NCI-H748 (cell line): ENCODE measurements around the gene ANO5.

Source experiments
- DNase-seq: peaks from one replicate; lab custom pipeline; 2025; ENCODE audit not compliant: unreplicated experiment; lab: John Stamatoyannopoulos, UW

ANO5 gene

DNA sequence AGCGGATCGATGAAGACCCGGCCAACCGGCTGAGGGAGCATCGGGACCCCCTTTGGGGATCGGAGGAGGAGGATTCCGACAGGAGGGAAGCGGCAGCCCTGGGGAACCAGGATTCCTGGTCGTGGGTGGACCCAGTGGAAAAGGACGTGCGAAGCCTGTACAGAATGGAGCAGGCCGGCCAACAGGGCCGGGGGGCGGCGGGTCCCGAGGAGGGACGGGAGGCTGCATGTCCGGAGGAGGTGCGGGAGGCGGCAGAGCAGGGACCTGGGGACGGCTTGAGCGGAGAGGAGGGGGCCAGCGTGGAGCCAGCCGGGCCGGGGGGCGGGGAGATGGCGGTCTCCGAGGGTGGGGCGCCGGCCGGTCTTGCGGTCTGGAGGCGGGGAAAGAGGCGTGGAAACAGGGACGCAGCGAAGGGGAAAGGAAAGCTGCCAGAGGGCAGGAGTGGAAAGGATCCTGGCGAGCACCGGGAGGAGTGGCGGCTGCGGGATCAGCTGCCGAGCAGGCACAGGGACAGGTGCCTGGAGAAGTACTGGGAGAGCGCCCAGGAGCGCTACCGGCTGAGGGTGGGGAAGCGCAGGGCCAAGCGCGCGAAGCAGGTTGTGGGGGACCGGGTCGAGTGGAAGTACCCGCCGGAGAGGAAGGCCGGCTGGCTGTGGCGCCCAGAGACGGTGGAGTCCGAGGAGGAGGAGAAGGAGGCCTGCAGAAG is at the start of gene ANO5:
ANO5 (plus strand) TSS at position 444 of the 706 bp plus-strand sequence. CDS start 408 bp downstream, outside the sequence.
- DNase-seq, result peak; percentile 62

- no peak for DNase-seq
Measured at GRCh38 chr11:22151649-22152197, 41.2 kb upstream of the ANO5 start.

DNA sequence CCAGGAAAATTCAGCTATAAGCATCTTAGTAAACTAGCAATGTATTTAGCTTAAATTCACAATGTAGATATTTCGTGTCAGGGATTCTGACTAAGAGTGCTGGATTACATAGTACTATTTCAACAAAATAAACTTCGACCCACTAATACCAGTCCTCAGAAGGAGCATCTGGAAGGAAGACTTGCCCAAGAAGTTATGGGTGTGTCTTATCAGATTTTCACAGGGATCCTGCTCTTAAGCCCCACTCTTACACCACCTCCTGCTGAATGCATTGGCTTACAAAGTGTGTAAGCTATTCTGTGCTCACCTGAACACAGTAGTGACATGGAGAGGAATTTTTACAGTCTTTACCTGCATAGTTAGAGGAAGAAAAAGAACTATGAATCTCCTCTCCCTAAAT is 35.4 kb upstream of the ANO5 start:
- no peak for DNase-seq

- no peak for DNase-seq
Measured at GRCh38 chr11:22161489-22161888, 31.4 kb upstream of the ANO5 start.

- no peak for DNase-seq
Measured at GRCh38 chr11:22162756-22163155, 30.1 kb upstream of the ANO5 start.

DNA sequence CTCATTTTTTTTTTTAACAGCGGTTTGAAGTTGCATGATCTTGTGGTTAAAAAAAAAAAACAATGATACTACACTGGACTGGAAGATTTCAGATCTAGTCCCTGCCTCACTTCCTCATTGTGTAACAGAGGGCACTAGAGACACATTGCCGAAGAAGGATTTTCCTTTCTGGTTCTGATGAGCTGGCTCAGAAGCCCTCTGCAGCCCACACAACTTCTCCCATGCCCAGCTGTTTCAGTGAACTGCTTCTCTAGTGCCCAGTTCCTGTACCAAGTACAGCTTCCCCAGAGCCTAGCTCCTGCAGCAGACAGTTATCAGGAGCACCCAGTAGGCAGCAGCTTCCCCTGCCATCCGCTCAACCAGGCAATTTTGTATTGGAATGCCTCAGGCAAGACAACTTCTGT is 29.5 kb upstream of the ANO5 start:
- no peak for DNase-seq

DNA sequence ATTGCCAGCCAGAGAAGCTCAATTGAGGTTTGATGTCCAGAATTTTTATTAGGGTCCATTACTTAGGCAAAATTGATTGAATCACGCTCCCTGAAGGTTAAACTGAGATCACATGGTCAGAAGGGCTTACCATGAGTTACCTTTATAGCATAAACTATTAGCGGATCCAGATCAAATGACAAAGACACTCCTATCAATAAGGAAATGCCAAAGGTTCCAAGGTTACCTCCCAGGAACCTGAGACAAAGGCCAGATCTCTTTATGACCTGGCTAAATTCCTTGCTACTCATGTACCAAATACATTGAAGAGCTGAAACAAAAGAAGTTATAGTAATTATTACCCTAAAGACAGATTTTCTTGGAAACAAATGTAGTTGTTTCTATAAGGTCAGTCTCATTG is 27.8 kb upstream of the ANO5 start:
- no peak for DNase-seq

- DNase-seq, result no peak
Measured at GRCh38 chr11:22165759-22166513, 26.9 kb upstream of the ANO5 start.

GRCh38 chr11:22169833-22170232 is 23.1 kb upstream of the ANO5 start:
- DNase-seq, result peak; percentile 10

GRCh38 chr11:22173532-22173931 is 19.4 kb upstream of the ANO5 start:
- DNase-seq, result no peak

GRCh38 chr11:22177186-22177585 is 15.7 kb upstream of the ANO5 start:
- no peak for DNase-seq

GRCh38 chr11:22179626-22180025 is 13.3 kb upstream of the ANO5 start:
- DNase-seq, result no peak

- DNase-seq, result no peak
Measured at GRCh38 chr11:22180131-22180530, 12.8 kb upstream of the ANO5 start.

DNA sequence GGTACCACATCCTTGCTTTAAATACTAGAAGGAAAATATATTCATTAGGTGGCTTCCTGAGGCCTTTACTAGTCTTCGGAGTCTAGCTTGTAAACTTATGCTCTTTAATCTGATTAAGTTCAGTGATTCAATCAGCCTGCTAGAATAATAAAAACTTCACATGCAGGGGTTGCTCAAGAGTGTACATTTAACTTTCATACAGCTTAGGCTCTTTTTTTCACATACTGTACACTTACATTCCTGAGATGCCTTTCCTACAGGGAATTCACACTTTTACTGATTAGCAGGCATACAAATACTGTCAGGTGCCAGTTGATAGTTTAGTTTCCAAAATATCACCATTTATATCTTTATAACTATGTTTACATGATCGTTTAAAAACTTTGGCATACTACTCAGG is 3.2 kb upstream of the ANO5 start:
- no peak for DNase-seq

DNA sequence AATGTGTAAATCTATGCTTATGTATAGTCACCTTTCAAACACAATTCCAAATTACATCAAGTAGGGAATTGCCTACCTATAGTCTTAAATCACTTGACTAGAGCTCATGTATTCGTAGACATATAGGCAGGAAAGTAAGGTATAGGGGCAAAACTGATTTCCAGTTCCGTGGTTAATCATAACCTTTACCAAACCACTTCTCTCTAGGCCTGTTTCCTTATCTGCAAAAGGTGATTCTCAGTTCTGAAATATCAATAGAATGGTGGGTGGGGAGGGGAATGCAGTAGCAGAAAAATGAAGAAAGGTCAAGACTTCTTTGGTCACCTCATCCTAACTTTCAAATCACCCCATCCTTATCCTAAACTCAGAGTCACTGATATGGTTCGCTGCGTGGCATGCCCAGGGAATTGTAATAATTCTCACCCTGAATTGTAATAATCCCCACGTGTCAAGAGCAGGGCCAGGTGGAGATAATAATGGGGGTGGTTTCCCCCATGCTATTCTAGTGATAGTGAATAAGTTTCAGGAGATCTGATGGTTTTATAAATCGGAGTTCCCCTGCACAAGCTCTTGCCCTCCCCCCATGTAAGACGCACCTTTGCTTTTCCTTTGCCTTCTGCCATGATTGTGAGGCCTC is 1.9 kb upstream of the ANO5 start:
- DNase-seq, result no peak

GRCh38 chr11:22192289-22192641 is 620 bp upstream of the ANO5 start:
- DNase-seq, result peak; percentile 35

- peak; percentile 59 for DNase-seq
Measured at GRCh38 chr11:22193348-22194051, 615 bp downstream of the ANO5 start.

- DNase-seq, result no peak
Measured at GRCh38 chr11:22194306-22194705, 1.4 kb downstream of the ANO5 start.

- DNase-seq, result peak; percentile 3
Measured at GRCh38 chr11:22194907-22195306, 2.0 kb downstream of the ANO5 start.

- DNase-seq, result no peak
Measured at GRCh38 chr11:22197139-22198005, 4.5 kb downstream of the ANO5 start.
